ENCODE data around the gene NFIC.
"Not testable (repeated sequence)": the region's sequence is repeated elsewhere in the genome, so short reads cannot be mapped to it uniquely, and the experiment has no call there.

NFIC gene

DNA sequence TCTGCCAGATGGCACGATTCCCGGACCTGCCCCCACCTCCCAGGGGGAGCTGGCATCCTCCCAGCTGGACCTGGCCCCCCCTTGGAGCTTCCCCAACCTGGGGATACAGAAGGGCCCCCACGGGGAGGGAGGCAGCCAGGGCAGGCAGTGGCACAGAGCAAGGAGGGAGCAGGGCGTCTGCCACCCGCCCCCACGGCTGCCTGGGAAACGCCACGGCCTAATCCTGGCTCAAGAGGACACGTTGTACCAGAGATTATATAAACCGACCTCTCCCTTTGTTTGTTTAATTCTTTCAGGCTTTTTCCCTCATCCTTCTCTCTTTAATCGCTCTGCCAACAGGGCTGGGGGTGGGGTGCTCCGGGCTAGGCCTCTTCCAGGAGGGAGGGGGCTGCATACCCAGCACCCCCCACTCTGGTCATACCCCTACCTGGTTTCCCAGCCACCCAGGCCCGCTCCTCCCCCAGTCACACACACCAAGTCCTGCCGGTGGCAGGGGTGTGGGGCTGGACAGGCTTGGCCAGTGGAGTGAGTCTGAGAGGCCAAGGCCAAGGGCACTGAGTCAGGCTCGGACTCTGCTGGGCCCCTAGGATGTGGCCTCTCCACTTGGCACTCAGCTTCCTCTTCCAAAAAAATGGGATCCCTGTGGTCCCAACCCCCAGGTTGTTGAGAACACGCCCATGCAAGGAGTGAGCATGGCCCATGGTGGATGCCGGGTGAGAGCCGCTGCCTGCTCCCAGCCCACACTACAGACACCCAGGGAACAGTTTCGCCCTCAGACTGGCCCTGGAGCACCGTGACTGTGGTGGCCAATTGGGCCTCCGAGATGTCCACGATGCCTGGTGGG, 29.5 kb upstream of the NFIC start:
- no peak for DNase-seq (ENCODE audit: low spot score)

DNA sequence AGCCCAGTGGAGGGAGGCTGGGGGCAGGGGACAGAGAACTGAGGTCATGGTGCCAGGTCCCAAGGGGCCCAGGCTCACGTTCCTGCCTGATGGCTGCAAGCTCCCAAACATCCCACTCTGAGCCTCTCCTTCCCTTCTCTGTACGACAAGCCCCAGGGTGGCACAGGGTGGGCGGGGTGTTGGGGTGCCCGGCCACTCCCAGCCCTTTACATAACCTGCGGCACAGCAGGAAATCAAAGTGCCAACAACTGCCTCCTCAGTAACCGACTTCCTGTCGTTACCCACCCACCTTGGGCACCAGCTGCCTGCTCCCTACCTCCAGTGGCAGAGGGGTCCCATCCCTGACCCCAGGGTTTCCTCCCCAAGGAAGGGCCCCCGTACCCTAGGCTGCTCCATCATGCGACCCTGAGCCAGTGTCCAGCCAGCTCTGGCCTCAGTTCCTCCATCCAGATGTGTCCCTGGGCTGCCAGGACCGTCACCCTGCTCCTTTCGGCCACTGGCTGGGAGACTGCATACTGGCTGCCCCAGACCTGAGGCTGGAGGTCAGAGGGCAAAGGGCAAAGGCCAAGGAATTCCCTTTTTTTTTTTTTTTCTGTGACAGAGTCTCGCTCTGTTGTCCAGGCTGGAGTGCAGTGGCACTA, 27.7 kb upstream of the NFIC start:
- no peak for DNase-seq (ENCODE audit: low spot score)

DNA sequence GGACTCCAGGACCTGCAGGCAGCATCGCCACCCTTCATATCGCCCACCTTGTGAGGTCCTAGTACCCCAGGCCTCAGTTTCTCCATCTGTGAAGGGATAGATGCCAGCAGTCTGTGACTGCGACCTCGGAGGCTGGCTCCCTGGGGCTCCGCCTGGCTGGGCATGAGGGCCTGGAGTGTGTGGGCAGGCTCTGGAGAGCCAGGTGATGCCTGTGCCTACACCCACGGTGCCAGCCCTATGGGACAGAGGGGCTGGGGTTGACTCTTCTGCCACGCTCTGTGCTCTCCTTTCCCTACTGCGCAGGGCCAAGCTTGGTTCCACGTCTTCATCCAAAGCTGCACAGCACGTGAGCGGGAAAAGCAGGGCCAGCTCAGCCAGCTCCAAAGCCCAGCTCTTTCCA, 26.0 kb upstream of the NFIC start:
- no peak for DNase-seq (ENCODE audit: low spot score)

- DNase-seq (ENCODE audit: low spot score): no peak
Observed at GRCh38 chr19:3342246-3342645, 24.1 kb upstream of the NFIC start.

GRCh38 chr19:3342962-3343361, 23.4 kb upstream of the NFIC start:
- not testable (repeated sequence) for DNase-seq (ENCODE audit: low spot score)

- no peak for DNase-seq (ENCODE audit: low spot score)
Observed at GRCh38 chr19:3343619-3344502, 22.5 kb upstream of the NFIC start.

- DNase-seq (ENCODE audit: low spot score): no peak
Observed at GRCh38 chr19:3344608-3345598, 21.5 kb upstream of the NFIC start.

DNA sequence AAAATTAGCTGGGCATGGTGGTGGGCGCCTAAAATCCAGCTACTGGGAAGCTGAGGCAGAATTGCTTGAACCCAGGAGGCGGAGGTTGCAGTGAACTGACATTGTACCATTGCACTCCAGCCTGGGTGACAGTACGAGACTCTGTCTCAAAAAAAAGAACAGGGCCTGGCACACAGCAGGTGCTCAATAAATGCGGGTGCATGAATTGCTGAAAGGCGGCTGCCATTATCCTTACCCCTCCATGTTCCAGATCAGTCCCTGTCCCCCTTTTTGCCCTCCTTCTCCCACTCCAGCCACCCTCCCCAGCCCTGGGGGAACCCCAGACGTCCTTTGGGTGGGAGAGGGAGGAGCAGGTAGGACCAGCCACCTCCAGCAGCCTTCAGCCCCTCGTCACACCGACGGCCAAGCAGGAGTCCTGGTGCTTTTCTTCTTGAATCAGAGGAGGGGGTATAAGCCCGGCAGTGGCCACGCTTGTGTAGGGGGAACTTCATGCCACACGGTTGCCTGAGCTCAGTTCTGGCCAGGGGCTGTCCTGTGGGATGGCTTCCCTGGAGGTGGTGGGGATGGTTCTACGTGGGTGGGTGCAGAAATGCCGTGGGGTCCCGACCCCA, 20.4 kb upstream of the NFIC start:
- no peak for DNase-seq (ENCODE audit: low spot score)

- DNase-seq (ENCODE audit: low spot score): no peak
Observed at GRCh38 chr19:3346677-3347353, 19.6 kb upstream of the NFIC start.

DNA sequence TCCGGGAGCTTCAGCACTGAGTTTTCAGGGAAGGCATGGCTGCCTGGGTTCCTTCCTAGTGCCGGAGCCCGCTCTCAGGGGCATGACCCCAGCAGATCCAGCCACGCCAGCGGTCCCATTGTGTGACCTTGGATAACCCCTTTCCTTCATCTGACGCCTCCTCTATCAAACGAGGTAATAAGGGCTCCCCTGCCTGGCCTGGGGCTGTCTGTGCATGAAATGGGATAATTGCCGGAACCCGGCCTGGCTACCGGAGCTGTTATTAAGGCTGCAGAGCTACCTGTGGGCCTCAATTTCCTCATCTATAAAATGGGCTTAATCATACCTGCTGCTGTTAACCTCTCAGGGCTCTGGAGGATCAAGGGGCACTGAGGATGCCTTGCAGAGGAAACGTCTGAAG, 18.3 kb upstream of the NFIC start:
- no peak for DNase-seq (ENCODE audit: low spot score)

GRCh38 chr19:3348469-3348868, 17.9 kb upstream of the NFIC start:
- DNase-seq (ENCODE audit: low spot score): not testable (repeated sequence)

GRCh38 chr19:3350014-3350663, 16.2 kb upstream of the NFIC start:
- DNase-seq (ENCODE audit: low spot score): no peak

- DNase-seq (ENCODE audit: low spot score): no peak
Observed at GRCh38 chr19:3351702-3352447, 14.5 kb upstream of the NFIC start.

GRCh38 chr19:3353493-3353892, 12.9 kb upstream of the NFIC start:
- no peak for DNase-seq (ENCODE audit: low spot score)

DNA sequence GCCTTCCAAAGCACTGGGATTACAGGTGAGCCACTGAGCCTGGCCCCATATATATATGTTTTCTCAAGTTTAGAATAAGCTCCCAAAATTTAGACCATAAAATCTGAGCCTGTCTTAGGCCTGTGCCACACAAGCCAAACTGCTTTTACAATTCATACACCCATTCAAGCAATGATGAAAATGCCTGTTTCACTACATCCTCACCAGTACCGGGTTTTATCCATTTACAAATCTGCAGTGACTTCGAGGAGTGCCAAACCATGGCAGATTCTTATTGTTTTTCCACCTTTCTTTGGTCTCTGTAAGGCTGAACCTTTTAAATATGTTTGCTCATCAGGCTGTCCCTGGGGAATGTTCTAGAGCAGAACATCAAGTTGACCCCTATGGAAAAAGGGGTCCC, 9.6 kb upstream of the NFIC start:
- no peak for DNase-seq (ENCODE audit: low spot score)

DNA sequence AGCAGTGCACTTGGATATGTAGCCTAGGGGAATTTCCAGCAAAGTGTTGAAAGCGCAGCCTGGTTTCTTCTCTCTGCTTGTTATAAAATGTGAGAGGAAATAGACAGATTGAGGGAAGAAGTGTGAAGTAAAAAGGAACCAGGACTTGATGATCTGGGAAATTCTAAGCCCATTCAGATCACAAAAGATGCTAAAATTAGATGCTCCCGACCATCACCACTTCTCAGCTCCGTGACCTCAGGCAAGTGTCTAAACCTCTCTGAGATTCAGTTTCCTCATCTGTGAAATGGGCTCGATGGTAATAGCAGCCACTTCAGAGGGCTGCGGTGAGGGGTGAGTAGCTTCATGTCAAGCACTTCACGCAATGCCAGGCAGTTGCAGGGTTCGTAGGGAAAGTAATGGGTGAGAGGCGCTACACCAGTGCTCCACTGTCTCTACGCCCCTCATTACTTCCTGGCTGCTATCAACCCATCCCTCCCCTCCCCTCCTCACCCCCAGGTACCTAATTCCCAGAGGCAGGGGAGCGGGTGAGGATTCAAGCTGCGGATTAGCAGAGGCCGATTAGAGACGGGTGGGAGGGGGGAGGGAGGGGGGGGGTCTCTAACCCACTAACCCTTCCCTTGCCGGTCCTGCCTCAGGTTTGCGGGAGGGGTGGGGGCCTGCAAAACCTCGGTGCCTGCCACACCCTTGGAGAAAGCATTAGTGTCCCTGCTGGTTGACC, 9.0 kb upstream of the NFIC start:
- no peak for DNase-seq (ENCODE audit: low spot score)

DNA sequence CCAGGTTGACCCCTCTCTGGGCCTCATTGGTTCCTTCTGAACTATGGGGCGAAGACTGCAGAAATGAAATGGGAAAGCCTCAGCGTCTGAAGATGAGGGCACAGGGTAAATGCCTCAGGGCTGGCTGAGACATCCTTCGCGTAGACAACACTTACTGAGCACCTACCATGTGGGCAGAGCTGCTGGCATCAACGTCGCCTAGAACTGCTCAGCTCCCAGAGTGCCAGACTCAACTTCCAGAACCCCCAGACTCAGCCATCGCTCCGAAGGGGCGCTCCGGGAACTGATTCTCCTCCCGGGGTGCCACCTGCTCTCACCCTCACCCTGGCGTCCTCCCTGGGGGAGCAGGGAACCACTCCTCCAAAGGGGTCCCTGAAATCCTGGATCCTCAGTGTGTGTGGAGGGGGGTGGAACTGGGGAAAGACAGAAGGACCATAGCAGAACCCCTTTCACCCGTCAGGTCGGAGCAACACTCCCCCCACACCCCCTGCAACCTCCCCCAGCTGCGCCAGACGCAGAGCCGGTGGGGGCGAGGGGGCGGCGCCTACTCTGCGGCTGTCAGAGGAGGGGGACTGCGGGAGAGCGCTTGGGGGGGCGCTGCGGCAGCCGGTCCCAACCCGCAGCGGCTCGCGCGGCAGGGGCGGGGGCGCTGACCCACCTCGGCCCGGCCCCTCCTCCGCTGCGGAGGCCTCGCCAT, 8.2 kb upstream of the NFIC start:
- DNase-seq (ENCODE audit: low spot score): no peak

DNA sequence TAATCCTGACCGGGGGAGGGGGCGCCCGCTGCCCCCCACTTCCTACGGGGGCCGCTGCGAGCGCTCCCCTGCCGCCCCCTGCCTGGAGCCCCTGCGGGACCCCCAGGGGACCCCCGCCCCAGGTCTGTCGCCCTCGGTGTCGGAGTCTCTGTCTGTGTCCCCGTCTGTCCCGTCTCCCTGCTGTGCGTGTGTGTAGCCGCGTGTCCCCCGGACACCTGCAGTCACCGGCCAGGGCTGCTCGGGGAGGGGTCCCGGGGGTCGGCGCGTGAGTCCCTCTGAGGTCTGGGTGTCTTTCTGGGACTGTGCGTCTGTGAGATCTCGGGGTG, 7.7 kb upstream of the NFIC start:
- no peak for DNase-seq (ENCODE audit: low spot score)
